ENCODE measurements around the gene HSPA12A. TPM values are rescaled to one million over a fixed set of nuclear protein-coding genes. Genes with fewer than 3 reads are reported as not detected.

HSPA12A gene
- total and polyA plus RNA-seq, 2 donors (not counting 1 experiment from before 2014, with no cell fraction given) = 14.4 to 15.7 TPM

- H4K20me1 ChIP-seq (ENCODE audit: control insufficient read depth, extremely low read depth, insufficient read depth, low read length) = no peaks in the 10 kb centered on the region
- no peaks in the 10 kb centered on the region for H3K79me2 ChIP-seq (ENCODE audit: control insufficient read depth, insufficient read depth, low read length)
- no peak overlapping the region for H3K4me2 ChIP-seq (ENCODE audit: extremely low read depth, insufficient read depth, low read length)
- no peak for DNase-seq (ENCODE audit: low read depth in 2 of 2)
- no peaks in the 10 kb centered on the region for H3K36me3 ChIP-seq (ENCODE audit: control insufficient read depth, insufficient read depth, low read length)
- TF ChIP-seq EZH2 (IDR thresholded peaks at IDR 0.05; ENCODE audit: low read length, missing control alignments) (no peak), CTCF (conservative IDR thresholded peaks at IDR 0.05 in 1 of 2, IDR thresholded peaks at IDR 0.05 in 1 of 2; ENCODE audit: low read depth in 1 of 2, low read length in 2 of 2) (no peak)
- no peaks in the 10 kb centered on the region for H3K27me3 ChIP-seq (ENCODE audit: control insufficient read depth, insufficient read depth, low read length)
- H3K9me3 ChIP-seq (ENCODE audit: control insufficient read depth, insufficient read depth, low read depth, low read length) = no peaks in the 10 kb centered on the region
- H3K4me3 ChIP-seq (replicated peaks in 1 of 4; ENCODE audit: control extremely low read depth in 1 of 4, insufficient read depth in 1 of 4, low read depth in 3 of 4, low read length in 4 of 4) = no peak overlapping the region
- no peak overlapping the region for H3K27ac ChIP-seq (ENCODE audit: insufficient read depth, low read length)
- H2AFZ ChIP-seq (ENCODE audit: low read length) = no peak overlapping the region
- H3K4me1 ChIP-seq (ENCODE audit: control insufficient read depth, extremely low read depth, insufficient read depth, low read length) = peaks cover 7% of the 10 kb centered on the region
- no peak overlapping the region for H3K9ac ChIP-seq (ENCODE audit: insufficient read depth, low read length)
Measured at GRCh38 chr10:116774728-116775151, 32.4 kb upstream of the HSPA12A start.

GRCh38 chr10:116772909-116773705 lies 30.7 kb upstream of the HSPA12A start:
- Histone ChIP-seq H3K4me2 (ENCODE audit: extremely low read depth, insufficient read depth, low read length) (no peak overlapping the region), H3K4me3 (replicated peaks in 1 of 4; ENCODE audit: control extremely low read depth in 1 of 4, insufficient read depth in 1 of 4, low read depth in 3 of 4, low read length in 4 of 4) (no peak overlapping the region), H3K9me3 (ENCODE audit: control insufficient read depth, insufficient read depth, low read depth, low read length) (no peaks in the 10 kb centered on the region), H3K36me3 (ENCODE audit: control insufficient read depth, insufficient read depth, low read length) (no peaks in the 10 kb centered on the region), H2AFZ (ENCODE audit: low read length) (no peak overlapping the region), H4K20me1 (ENCODE audit: control insufficient read depth, extremely low read depth, insufficient read depth, low read length) (no peaks in the 10 kb centered on the region), H3K4me1 (ENCODE audit: control insufficient read depth, extremely low read depth, insufficient read depth, low read length) (peaks cover 16% of the 10 kb centered on the region), H3K9ac (ENCODE audit: insufficient read depth, low read length) (no peak overlapping the region), H3K27me3 (ENCODE audit: control insufficient read depth, insufficient read depth, low read length) (no peaks in the 10 kb centered on the region), H3K79me2 (ENCODE audit: control insufficient read depth, insufficient read depth, low read length) (no peaks in the 10 kb centered on the region), H3K27ac (ENCODE audit: insufficient read depth, low read length) (no peak overlapping the region)
- no peak for DNase-seq (ENCODE audit: low read depth in 2 of 2)
- TF ChIP-seq CTCF (conservative IDR thresholded peaks at IDR 0.05 in 1 of 2, IDR thresholded peaks at IDR 0.05 in 1 of 2; ENCODE audit: low read depth in 1 of 2, low read length in 2 of 2) = no peak
- TF ChIP-seq EZH2 (IDR thresholded peaks at IDR 0.05; ENCODE audit: low read length, missing control alignments) = no peak

- Histone ChIP-seq H3K27me3 (ENCODE audit: control insufficient read depth, insufficient read depth, low read length) (no peaks in the 10 kb centered on the region), H3K4me3 (replicated peaks in 1 of 4; ENCODE audit: control extremely low read depth in 1 of 4, insufficient read depth in 1 of 4, low read depth in 3 of 4, low read length in 4 of 4) (no peak overlapping the region), H3K36me3 (ENCODE audit: control insufficient read depth, insufficient read depth, low read length) (no peaks in the 10 kb centered on the region), H3K27ac (ENCODE audit: insufficient read depth, low read length) (no peak overlapping the region), H3K4me1 (ENCODE audit: control insufficient read depth, extremely low read depth, insufficient read depth, low read length) (peaks cover 21% of the 10 kb centered on the region), H3K9ac (ENCODE audit: insufficient read depth, low read length) (no peak overlapping the region), H4K20me1 (ENCODE audit: control insufficient read depth, extremely low read depth, insufficient read depth, low read length) (no peaks in the 10 kb centered on the region), H3K79me2 (ENCODE audit: control insufficient read depth, insufficient read depth, low read length) (no peaks in the 10 kb centered on the region), H2AFZ (ENCODE audit: low read length) (no peak overlapping the region), H3K4me2 (ENCODE audit: extremely low read depth, insufficient read depth, low read length) (no peak overlapping the region), H3K9me3 (ENCODE audit: control insufficient read depth, insufficient read depth, low read depth, low read length) (no peaks in the 10 kb centered on the region)
- no peak for DNase-seq (ENCODE audit: low read depth in 2 of 2)
- no peak for TF ChIP-seq CTCF (conservative IDR thresholded peaks at IDR 0.05 in 1 of 2, IDR thresholded peaks at IDR 0.05 in 1 of 2; ENCODE audit: low read depth in 1 of 2, low read length in 2 of 2)
- no peak for TF ChIP-seq EZH2 (IDR thresholded peaks at IDR 0.05; ENCODE audit: low read length, missing control alignments)
Measured at GRCh38 chr10:116771959-116772585, 29.7 kb upstream of the HSPA12A start.

Data from fibroblast of lung (primary cell).